WTC11 (cell line): Measurements from ENCODE around the gene NEURL4. TPM values are rescaled to one million over a fixed set of nuclear protein-coding genes. Genes with fewer than 3 reads are reported as not detected.

ENCODE experiments used
- ATAC-seq: fragments of 200-7000 bp; cut with Tn5 transposase; 2 replicates; pipeline ENCODE4 v1.10.0; 2021; ENCODE audit warnings: mild to moderate bottlenecking, moderate library complexity
- CTCF ChIA-PET: fragments of 300-600 bp; sonication (Branson Sonifier 250); formaldehyde crosslinking; loops from one replicate; lab custom pipeline; 2021; ENCODE audit warnings: antibody characterized with exemption; lab: Charles Lee
- POLR2A ChIA-PET: fragments of 350-600 bp; sonication (Branson Sonifier 250); formaldehyde crosslinking; loops from one replicate; lab custom pipeline; 2021; ENCODE audit warnings: antibody characterized with exemption; lab: Charles Lee
- DNase-seq: peaks from one replicate; pipeline ENCODE4 v3.0.0; 2021; ENCODE audit warnings: low spot score
- H3K27ac Mint-ChIP-seq: 2 replicates; pipeline ENCODE4 v1.8.0; 2021; ENCODE audit warnings: mixed read lengths
- H3K27me3 Mint-ChIP-seq: 2 replicates; pipeline ENCODE4 v1.8.0; 2021; ENCODE audit warnings: low read depth, mild to moderate bottlenecking, moderate library complexity, mixed read lengths
- H3K36me3 Mint-ChIP-seq: 2 replicates; pipeline ENCODE4 v1.8.0; 2021; ENCODE audit warnings: mixed read lengths
- H3K4me1 Mint-ChIP-seq: 2 replicates; pipeline ENCODE4 v1.8.0; 2022; ENCODE audit warnings: mixed read lengths
- H3K4me3 Mint-ChIP-seq: 2 replicates; pipeline ENCODE4 v1.8.0; 2021; ENCODE audit warnings: mild to moderate bottlenecking, moderate library complexity, mixed read lengths
- H3K9me3 Mint-ChIP-seq: 2 replicates; pipeline ENCODE4 v1.8.0; 2021; ENCODE audit warnings: mixed read lengths
- ATF3 ChIP-seq: sonication (generic); formaldehyde crosslinking; conservative IDR thresholded peaks from 2 replicates; pipeline ENCODE4 v1.8.1; 2022; ENCODE audit warnings: mild to moderate bottlenecking, missing genetic modification reagents
- CBFB ChIP-seq: sonication (generic); formaldehyde crosslinking; IDR thresholded peaks from 2 replicates; pipeline ENCODE4 v1.8.1; 2022; ENCODE audit warnings: mild to moderate bottlenecking, low read depth, missing genetic modification reagents
- E2F1 ChIP-seq: sonication (generic); formaldehyde crosslinking; IDR thresholded peaks from 2 replicates; pipeline ENCODE4 v1.8.0; 2022; ENCODE audit warnings: mild to moderate bottlenecking, missing genetic modification reagents
- FOXK1 ChIP-seq: sonication (generic); formaldehyde crosslinking; IDR thresholded peaks from 2 replicates; pipeline ENCODE4 v1.8.0; 2022; ENCODE audit warnings: mild to moderate bottlenecking, moderate library complexity, missing genetic modification reagents
- FOXP1 ChIP-seq: sonication (generic); formaldehyde crosslinking; IDR thresholded peaks from 2 replicates; pipeline ENCODE4 v1.8.0; 2022; ENCODE audit warnings: missing genetic modification reagents, mild to moderate bottlenecking, moderate library complexity, borderline replicate concordance
- GRHL2 ChIP-seq: fragments of 250-450 bp; sonication (Bioruptor Pico); IDR thresholded peaks from 2 replicates; pipeline ENCODE4 v1.8.0; 2022; ENCODE audit warnings: mild to moderate bottlenecking, moderate library complexity; ENCODE audit not compliant: insufficient replicate concordance, severe bottlenecking
- GTF2I ChIP-seq: fragments of 250-450 bp; sonication (Bioruptor Pico); conservative IDR thresholded peaks from 2 replicates; pipeline ENCODE4 v1.4.0; 2021; ENCODE audit warnings: mild to moderate bottlenecking
- JAZF1 ChIP-seq: fragments of 250-450 bp; sonication (Bioruptor Pico); IDR thresholded peaks from 2 replicates; pipeline ENCODE4 v1.9.0; 2021; ENCODE audit warnings: moderate library complexity, mild to moderate bottlenecking, inconsistent platforms
- NFATC4 ChIP-seq: fragments of 250-450 bp; sonication (Bioruptor Pico); IDR thresholded peaks from 2 replicates; pipeline ENCODE4 v1.9.0; 2021; ENCODE audit warnings: mild to moderate bottlenecking
- NR1H2 ChIP-seq: sonication (generic); formaldehyde crosslinking; IDR thresholded peaks from 2 replicates; pipeline ENCODE4 v1.9.0; 2021; ENCODE audit warnings: mild to moderate bottlenecking, moderate library complexity, missing genetic modification reagents
- SP1 ChIP-seq: sonication (generic); formaldehyde crosslinking; conservative IDR thresholded peaks from 2 replicates; pipeline ENCODE4 v1.8.1; 2022; ENCODE audit warnings: missing genetic modification reagents
- TP53 ChIP-seq: sonication (generic); formaldehyde crosslinking; IDR thresholded peaks from 2 replicates; pipeline ENCODE4 v1.8.1; 2023; ENCODE audit warnings: mild to moderate bottlenecking, missing genetic modification reagents
- USF2 ChIP-seq: sonication (generic); formaldehyde crosslinking; IDR thresholded peaks from 2 replicates; pipeline ENCODE4 v1.8.1; 2023; ENCODE audit warnings: mild to moderate bottlenecking, missing genetic modification reagents, moderate library complexity
- ZBTB21 ChIP-seq: sonication (generic); formaldehyde crosslinking; IDR thresholded peaks from 2 replicates; pipeline ENCODE4 v1.8.1; 2023; ENCODE audit warnings: mild to moderate bottlenecking, missing genetic modification reagents, borderline replicate concordance
- ZBTB43 ChIP-seq: sonication (generic); formaldehyde crosslinking; IDR thresholded peaks from 2 replicates; pipeline ENCODE4 v1.8.1; 2023; ENCODE audit warnings: mild to moderate bottlenecking, missing genetic modification reagents
- ZMAT4 ChIP-seq: fragments of 250-450 bp; sonication (Bioruptor Pico); IDR thresholded peaks from 2 replicates; pipeline ENCODE4 v1.9.0; 2021; ENCODE audit warnings: mild to moderate bottlenecking
- ZNF232 ChIP-seq: sonication (generic); formaldehyde crosslinking; IDR thresholded peaks from 2 replicates; pipeline ENCODE4 v1.8.0; 2022; ENCODE audit warnings: mild to moderate bottlenecking, missing genetic modification reagents
- ZNF317 ChIP-seq: sonication (generic); formaldehyde crosslinking; IDR thresholded peaks from 2 replicates; pipeline ENCODE4 v1.8.1; 2023; ENCODE audit warnings: low read depth, mild to moderate bottlenecking, moderate library complexity, missing genetic modification reagents, borderline replicate concordance
- ZNF396 ChIP-seq: fragments of 250-450 bp; sonication (Bioruptor Pico); IDR thresholded peaks from 2 replicates; pipeline ENCODE4 v1.8.0; 2021; ENCODE audit warnings: mild to moderate bottlenecking, moderate library complexity, borderline replicate concordance
- ZNF423 ChIP-seq: fragments of 250-450 bp; sonication (Bioruptor Pico); IDR thresholded peaks from 2 replicates; pipeline ENCODE4 v2.1.2; 2022; ENCODE audit warnings: mild to moderate bottlenecking, moderate library complexity
- total RNA-seq: library from RNA; stranded (reverse); gene quantifications from 3 replicates; pipeline ENCODE4 v1.2.3, GENCODE V29; 2021

Gene NEURL4
- total RNA-seq, 1 experiment from 2014 or later: 64.4 TPM

GRCh38 chr17:7356072-7356549 lies 27.0 kb upstream of the NEURL4 start (continued):
- TF ChIP-seq ZBTB21 (CRISPR knock-in tag) (0 out of 2 replicates have a peak, but pooled peaks have one; percentile 46), USF2 (CRISPR knock-in tag) (0 out of 2 replicates have a peak, but pooled peaks have one; percentile 19), GTF2I (CRISPR knock-in tag) (no peak), CBFB (CRISPR knock-in tag) (no peak)

GRCh38 chr17:7355573-7355972 lies 26.4 kb upstream of the NEURL4 start:
- H3K4me3 Mint-ChIP-seq: no peak overlapping the region
- ATAC-seq: no peak
- no peaks in the 10 kb centered on the region for H3K36me3 Mint-ChIP-seq
- no peak for DNase-seq
- ChIA-PET POLR2A (interaction anchor here (1.0 to 1.5 kb wide), 4 partner anchors 13 to 90 kb away, joined by 3 to 7 read pairs (median 4); partner anchors contain the start of genes ACAP1 and TMEM256), CTCF (interaction anchor here (0.6 to 6.6 kb wide), 48 partner anchors 10 to 322 kb away, joined by 3 to 69 read pairs (median 4); partner anchors contain the start of genes ACAP1, CHRNB1, NEURL4 and PLSCR3)
- no peaks in the 10 kb centered on the region for H3K9me3 Mint-ChIP-seq
- H3K4me1 Mint-ChIP-seq: peaks cover 22% of the 10 kb centered on the region
- no peak for TF ChIP-seq ZBTB43 (CRISPR knock-in tag)
- TF ChIP-seq ATF3 (CRISPR knock-in tag): no peak
- no peak for TF ChIP-seq ZNF232
- no peak for TF ChIP-seq ZMAT4 (CRISPR knock-in tag)
- no peak for TF ChIP-seq ZNF396
- no peak for TF ChIP-seq FOXP1
- TF ChIP-seq TP53 (CRISPR knock-in tag): no peak
- TF ChIP-seq NR1H2: no peak
- no peak for TF ChIP-seq NFATC4
- peaks cover 12% of the 10 kb centered on the region for H3K27me3 Mint-ChIP-seq
- H3K27ac Mint-ChIP-seq: no peak overlapping the region

GRCh38 chr17:7355053-7355452 lies 25.9 kb upstream of the NEURL4 start, which contains the start of gene TMEM95:
Gene TMEM95, plus strand, starts transcription at chr17:7355156. Its CDS starts 49 bp downstream, at chr17:7355205.
- Mint-ChIP-seq H3K9me3 (no peaks in the 10 kb centered on the region), H3K27ac (peak within 1 kb of the TSS; percentile 69; the same call in 1 of the 2 replicates), H3K4me1 (peaks cover 22% of the 10 kb centered on the region), H3K27me3 (peaks cover 12% of the 10 kb centered on the region), H3K4me3 (no peak within 1 kb of the TSS), H3K36me3 (no peaks in the 10 kb centered on the region)
- TF ChIP-seq GRHL2 (no peak), ZNF423 (CRISPR knock-in tag) (no peak), USF2 (CRISPR knock-in tag) (no peak), ZNF232 (no peak)
- ATAC-seq (no peak), DNase-seq (no peak)
- POLR2A ChIA-PET: interaction anchor here (1.0 to 1.4 kb wide), 4 partner anchors 13 to 91 kb away, joined by 3 to 6 read pairs (median 4); partner anchors contain the start of genes ACAP1 and TMEM256
- CTCF ChIA-PET: interaction anchor here (0.8 to 6.6 kb wide), 28 partner anchors 10 to 234 kb away, joined by 3 to 69 read pairs (median 7); partner anchors contain the start of genes ACAP1, CHRNB1, NEURL4 and PLSCR3

- DNase-seq (no peak), ATAC-seq (no peak)
- CTCF ChIA-PET: interaction anchor here (0.8 to 6.6 kb wide), 10 partner anchors 18 to 206 kb away, joined by 3 to 69 read pairs (median 7); partner anchors contain the start of genes ACAP1, NEURL4, SLC2A4 and TMEM102
- Mint-ChIP-seq H3K27ac (peak overlapping the region; percentile 69; the same call in 1 of the 2 replicates), H3K9me3 (no peaks in the 10 kb centered on the region), H3K27me3 (peaks cover 12% of the 10 kb centered on the region)
- TF ChIP-seq FOXK1 (CRISPR knock-in tag): no peak
- no peak for TF ChIP-seq ZNF317 (CRISPR knock-in tag)
- no peak for TF ChIP-seq JAZF1 (CRISPR knock-in tag)
- TF ChIP-seq E2F1 (CRISPR knock-in tag): no peak
- TF ChIP-seq SP1 (CRISPR knock-in tag): no peak
- TF ChIP-seq, all 79 proteins: peak for 0
- POLR2A ChIA-PET: interaction anchor here (0.5 to 1.0 kb wide), 4 partner anchors 14 to 1923 kb away, joined by 3 to 8 read pairs (median 4); partner anchors contain the start of gene TMEM256
- H3K36me3 Mint-ChIP-seq: no peaks in the 10 kb centered on the region
- no peak overlapping the region for H3K4me3 Mint-ChIP-seq
- H3K4me1 Mint-ChIP-seq: peaks cover 29% of the 10 kb centered on the region
Observed at GRCh38 chr17:7354262-7354843, 25.2 kb upstream of the NEURL4 start.
